SK-N-SH treated with all-trans-retinoic acid at 6 μM for 48 hours (cell line): ENCODE results near the gene RBM4.

Source experiments
- ATAC-seq: fragments of 200-7000 bp; cut with Tn5 transposase; 3 replicates; pipeline ENCODE4 v1.9.1; 2020; ENCODE audit warnings: mild to moderate bottlenecking, moderate library complexity
- ARNTL ChIP-seq: fragments of 450-650 bp; formaldehyde crosslinking; IDR thresholded peaks from 2 replicates; pipeline ENCODE4 v1.5.0; 2020; ENCODE audit warnings: low read depth, mild to moderate bottlenecking, moderate library complexity, borderline replicate concordance
- BACH2 ChIP-seq: fragments of 250-450 bp; sonication (Bioruptor Pico); IDR thresholded peaks from 2 replicates; pipeline ENCODE4 v1.9.0; 2021; ENCODE audit warnings: mild to moderate bottlenecking, borderline replicate concordance
- CREB5 ChIP-seq: fragments of 250-450 bp; sonication (Bioruptor Pico); IDR thresholded peaks from 2 replicates; pipeline ENCODE4 v1.5.1; 2020; ENCODE audit warnings: low read depth, mild to moderate bottlenecking, moderate library complexity
- CSDC2 ChIP-seq: fragments of 250-450 bp; sonication (Bioruptor Pico); IDR thresholded peaks from 2 replicates; pipeline ENCODE4 v1.5.0; 2020; ENCODE audit warnings: mild to moderate bottlenecking, moderate library complexity
- CSRNP3 ChIP-seq: fragments of 250-450 bp; sonication (Bioruptor Pico); IDR thresholded peaks from 2 replicates; pipeline ENCODE4 v1.5.1; 2021; ENCODE audit warnings: mild to moderate bottlenecking, moderate library complexity
- ESRRG ChIP-seq: fragments of 250-450 bp; sonication (Bioruptor Pico); IDR thresholded peaks from 2 replicates; pipeline ENCODE4 v1.6.1; 2021; ENCODE audit warnings: mild to moderate bottlenecking
- ISL1 ChIP-seq: fragments of 250-450 bp; sonication (Bioruptor Pico); IDR thresholded peaks from 2 replicates; pipeline ENCODE4 v2.1.2; 2022; ENCODE audit warnings: mild to moderate bottlenecking, moderate library complexity
- PATZ1 ChIP-seq: fragments of 250-450 bp; sonication (Bioruptor Pico); IDR thresholded peaks from 2 replicates; pipeline ENCODE4 v1.8.0; 2020; ENCODE audit warnings: mild to moderate bottlenecking, moderate library complexity, borderline replicate concordance
- POU6F1 ChIP-seq: fragments of 250-450 bp; sonication (Bioruptor Pico); IDR thresholded peaks from 2 replicates; pipeline ENCODE4 v1.8.0; 2021; ENCODE audit warnings: low read depth, mild to moderate bottlenecking, moderate library complexity, borderline replicate concordance
- PPARA ChIP-seq: fragments of 250-450 bp; sonication (Bioruptor Pico); IDR thresholded peaks from 2 replicates; pipeline ENCODE4 v1.5.0; 2020; ENCODE audit warnings: mild to moderate bottlenecking, borderline replicate concordance
- RARB ChIP-seq: fragments of 250-450 bp; sonication (Bioruptor Pico); IDR thresholded peaks from 2 replicates; pipeline ENCODE4 v1.8.0; 2021; ENCODE audit warnings: mild to moderate bottlenecking, moderate library complexity
- TCF4 ChIP-seq: fragments of 250-450 bp; sonication (Bioruptor Pico); IDR thresholded peaks from 2 replicates; pipeline ENCODE4 v1.8.0; 2021; ENCODE audit warnings: mild to moderate bottlenecking, moderate library complexity, borderline replicate concordance
- TOX ChIP-seq: fragments of 250-450 bp; sonication (Bioruptor Pico); IDR thresholded peaks from 2 replicates; pipeline ENCODE4 v1.8.0; 2021; ENCODE audit warnings: mild to moderate bottlenecking, moderate library complexity, borderline replicate concordance
- TSHZ2 ChIP-seq: fragments of 250-450 bp; sonication (Bioruptor Pico); IDR thresholded peaks from 2 replicates; pipeline ENCODE4 v1.5.0; 2020; ENCODE audit warnings: mild to moderate bottlenecking, moderate library complexity
- ZC3H10 ChIP-seq: fragments of 250-450 bp; sonication (Bioruptor Pico); IDR thresholded peaks from 2 replicates; pipeline ENCODE4 v1.5.1; 2021; ENCODE audit warnings: mild to moderate bottlenecking, moderate library complexity
- ZFP3 ChIP-seq: fragments of 250-450 bp; sonication (Bioruptor Pico); IDR thresholded peaks from 2 replicates; pipeline ENCODE4 v1.5.0; 2020; ENCODE audit warnings: mild to moderate bottlenecking, moderate library complexity
- ZFP30 ChIP-seq: fragments of 450-650 bp; formaldehyde crosslinking; IDR thresholded peaks from 2 replicates; pipeline ENCODE4 v1.5.0; 2022; ENCODE audit warnings: mild to moderate bottlenecking, moderate library complexity
- ZNF70 ChIP-seq: fragments of 450-650 bp; formaldehyde crosslinking; IDR thresholded peaks from 2 replicates; pipeline ENCODE4 v1.5.0; 2020; ENCODE audit warnings: mild to moderate bottlenecking, moderate library complexity
- ZNF8 ChIP-seq: fragments of 450-650 bp; formaldehyde crosslinking; IDR thresholded peaks from 2 replicates; pipeline ENCODE4 v1.5.0; 2020; ENCODE audit warnings: mild to moderate bottlenecking, moderate library complexity

The RBM4 gene

GRCh38 chr11:66626382-66626781 lies 12.1 kb upstream of the RBM4 start:
- TF ChIP-seq TSHZ2 (CRISPR knock-in tag) (no peak), ZNF70 (no peak), PPARA (CRISPR knock-in tag) (no peak), ISL1 (no peak), ZFP30 (no peak)
- TF ChIP-seq, all 23 proteins: peak for 0
- ATAC-seq = no peak

GRCh38 chr11:66626926-66627325 lies 11.6 kb upstream of the RBM4 start:
- no peak for TF ChIP-seq RARB (CRISPR knock-in tag)
- TF ChIP-seq, all 23 proteins: peak for 0
- ATAC-seq = no peak

GRCh38 chr11:66628061-66628603 lies 10.4 kb upstream of the RBM4 start:
- TF ChIP-seq ZFP3 (CRISPR knock-in tag) (no peak), PPARA (CRISPR knock-in tag) (no peak), ZFP30 (no peak), TCF4 (CRISPR knock-in tag) (no peak), ZC3H10 (CRISPR knock-in tag) (no peak), ESRRG (CRISPR knock-in tag) (no peak), PATZ1 (CRISPR knock-in tag) (no peak), ZNF8 (CRISPR knock-in tag) (no peak), ISL1 (no peak), BACH2 (CRISPR knock-in tag) (no peak), CSRNP3 (CRISPR knock-in tag) (no peak), CSDC2 (CRISPR knock-in tag) (no peak), TOX (no peak)

GRCh38 chr11:66629356-66629755 lies 9.1 kb upstream of the RBM4 start:
- no peak for ATAC-seq
- TF ChIP-seq CREB5 (no peak), PATZ1 (CRISPR knock-in tag) (no peak), ZFP30 (no peak)

More at GRCh38 chr11:66628061-66628603, 10.4 kb upstream of the RBM4 start:
- ATAC-seq = no peak

- TF ChIP-seq POU6F1 (CRISPR knock-in tag) (no peak), ESRRG (CRISPR knock-in tag) (no peak), ZC3H10 (CRISPR knock-in tag) (no peak), ZNF8 (CRISPR knock-in tag) (no peak), BACH2 (CRISPR knock-in tag) (no peak), ARNTL (no peak)
- ATAC-seq = no peak
These were observed 6.6 kb upstream of the RBM4 start for GRCh38 chr11:66631883-66632282.
